K562 (cell line): ENCODE measurements around the gene SPATS2. TPM values are rescaled to one million over a fixed set of nuclear protein-coding genes. Genes with fewer than 3 reads are reported as not detected.

ENCODE experiments used
- HMGN3 ChIP-seq: IDR thresholded peaks from 2 replicates; pipeline ENCODE4 v1.6.1; 2011; ENCODE audit warnings: borderline replicate concordance, low read depth, mild to moderate bottlenecking, mixed read lengths, low read length; ENCODE audit not compliant: insufficient read length; ENCODE audit errors: extremely low read depth
- MAX ChIP-seq: sonication (generic); formaldehyde crosslinking; IDR thresholded peaks from 2 replicates; pipeline ENCODE4 v1.9.0; 2022; ENCODE audit warnings: mild to moderate bottlenecking, missing genetic modification reagents
- MYNN ChIP-seq, 2 experiments: sonication (generic); formaldehyde crosslinking in 1 of 2; IDR thresholded peaks; 2 replicates each; pipeline versions ENCODE4 v1.5.0 to v1.6.1; 2016 to 2020; ENCODE audit warnings: antibody characterized with exemption in 1 of 2, missing genetic modification reagents in 1 of 2
- PRPF4 ChIP-seq: fragments of 200-400 bp; formaldehyde crosslinking; IDR thresholded peaks from one replicate; pipeline ENCODE4 v1.6.1; 2017; ENCODE audit warnings: low read length, low read depth, mild to moderate bottlenecking; ENCODE audit not compliant: insufficient read depth, poor library complexity, severe bottlenecking
- PTTG1 ChIP-seq: fragments of 450-650 bp; IDR thresholded peaks from 2 replicates; pipeline ENCODE4 v1.6.1; 2016; ENCODE audit warnings: low read depth, mild to moderate bottlenecking, missing genetic modification characterization, missing compliant biosample characterization
- ZNF224 ChIP-seq: sonication (generic); formaldehyde crosslinking; IDR thresholded peaks from 2 replicates; pipeline ENCODE4 v1.8.0; 2022; ENCODE audit warnings: mild to moderate bottlenecking, missing genetic modification reagents
- ZNF589 ChIP-seq: fragments of 200-800 bp; sonication (Bioruptor generic); IDR thresholded peaks from 2 replicates; pipeline ENCODE4 v1.6.1; 2016; ENCODE audit warnings: low read depth, missing genetic modification characterization, missing compliant biosample characterization
- ZNF592 ChIP-seq: fragments of 450-650 bp; IDR thresholded peaks from 2 replicates; pipeline ENCODE4 v1.6.1; 2017; ENCODE audit warnings: antibody characterized with exemption, mild to moderate bottlenecking
- ZNF778 ChIP-seq: fragments of 450-650 bp; formaldehyde crosslinking; IDR thresholded peaks from 2 replicates; pipeline ENCODE4 v1.4.0; 2020; ENCODE audit warnings: mild to moderate bottlenecking, moderate library complexity
- polyA plus RNA-seq, 8 experiments: library from polyadenylated mRNA; depleted of rRNA in 4 of 8; stranded (reverse) in 5 of 8; unstranded in 3 of 8; fragments of >200 nt; fragmentation: Nextera tagmentation in 2 of 8; fragmentation: Illumina TruSeq in 1 of 8; extraction: Ambion mirVana in 2 of 8; extraction: Trizol in 1 of 8; gene quantifications; 2 replicates each; pipeline versions ENCODE4 v1.2.1 to v1.2.3, GENCODE V29; 2011 to 2014; ENCODE audit warnings: inconsistent platforms in 1 of 8, missing spikeins in 1 of 8
- total RNA-seq, 7 experiments: library from RNA; depleted of rRNA in 6 of 7; stranded (reverse); fragments of >200 nt in 6 of 7; fragmentation: Illumina TruSeq in 2 of 7; extraction: Trizol in 2 of 7; gene quantifications; 2 replicates each; pipeline versions ENCODE4 v1.2.1 to v1.2.3, GENCODE V29; 2011 to 2021; ENCODE audit warnings: low replicate concordance in 1 of 7
- TF ChIP-seq, protein P1 (sequence below): fragments of 250-450 bp; sonication (Bioruptor Pico); IDR thresholded peaks from 2 replicates; pipeline ENCODE4 v1.4.0; 2020; ENCODE audit warnings: mild to moderate bottlenecking, moderate library complexity
- TF ChIP-seq, protein P2 (sequence below): IDR thresholded peaks from 2 replicates; pipeline ENCODE4 v1.6.1; 2016; ENCODE audit warnings: missing genetic modification characterization, missing compliant biosample characterization
- TF ChIP-seq, protein P3 (sequence below): fragments of 250-450 bp; sonication (Bioruptor Pico); IDR thresholded peaks from 2 replicates; pipeline ENCODE4 v1.4.0; 2020; ENCODE audit warnings: borderline replicate concordance

The SPATS2 gene
- total and polyA plus RNA-seq, 9 of the 15 experiments (the other 6 are each of a cell fraction or from before 2014, with no cell fraction given), result 5.4 to 48.2 (median 17.5) TPM

- TF ChIP-seq ZNF592 (no peak), PRPF4 (no peak), PTTG1 (tag) (no peak), HMGN3 (no peak), ZNF778 (no peak), ZNF224 (CRISPR knock-in tag) (no peak), MAX (CRISPR knock-in tag) (no peak), MYNN (IDR thresholded peaks at IDR 0.05) (no peak), MYNN (CRISPR knock-in tag; IDR thresholded peaks at IDR 0.05) (no peak), ZNF589 (CRISPR knock-in tag) (0 out of 2 replicates have a peak, but pooled peaks have one; percentile 22)
- TF ChIP-seq, protein P1, sequence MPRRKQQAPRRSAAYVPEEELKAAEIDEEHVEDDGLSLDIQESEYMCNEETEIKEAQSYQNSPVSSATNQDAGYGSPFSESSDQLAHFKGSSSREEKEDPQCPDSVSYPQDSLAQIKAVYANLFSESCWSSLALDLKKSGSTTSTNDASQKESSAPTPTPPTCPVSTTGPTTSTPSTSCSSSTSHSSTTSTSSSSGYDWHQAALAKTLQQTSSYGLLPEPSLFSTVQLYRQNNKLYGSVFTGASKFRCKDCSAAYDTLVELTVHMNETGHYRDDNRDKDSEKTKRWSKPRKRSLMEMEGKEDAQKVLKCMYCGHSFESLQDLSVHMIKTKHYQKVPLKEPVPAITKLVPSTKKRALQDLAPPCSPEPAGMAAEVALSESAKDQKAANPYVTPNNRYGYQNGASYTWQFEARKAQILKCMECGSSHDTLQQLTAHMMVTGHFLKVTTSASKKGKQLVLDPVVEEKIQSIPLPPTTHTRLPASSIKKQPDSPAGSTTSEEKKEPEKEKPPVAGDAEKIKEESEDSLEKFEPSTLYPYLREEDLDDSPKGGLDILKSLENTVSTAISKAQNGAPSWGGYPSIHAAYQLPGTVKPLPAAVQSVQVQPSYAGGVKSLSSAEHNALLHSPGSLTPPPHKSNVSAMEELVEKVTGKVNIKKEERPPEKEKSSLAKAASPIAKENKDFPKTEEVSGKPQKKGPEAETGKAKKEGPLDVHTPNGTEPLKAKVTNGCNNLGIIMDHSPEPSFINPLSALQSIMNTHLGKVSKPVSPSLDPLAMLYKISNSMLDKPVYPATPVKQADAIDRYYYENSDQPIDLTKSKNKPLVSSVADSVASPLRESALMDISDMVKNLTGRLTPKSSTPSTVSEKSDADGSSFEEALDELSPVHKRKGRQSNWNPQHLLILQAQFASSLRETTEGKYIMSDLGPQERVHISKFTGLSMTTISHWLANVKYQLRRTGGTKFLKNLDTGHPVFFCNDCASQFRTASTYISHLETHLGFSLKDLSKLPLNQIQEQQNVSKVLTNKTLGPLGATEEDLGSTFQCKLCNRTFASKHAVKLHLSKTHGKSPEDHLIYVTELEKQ (CRISPR knock-in tag), result no peak
- TF ChIP-seq, protein P2, sequence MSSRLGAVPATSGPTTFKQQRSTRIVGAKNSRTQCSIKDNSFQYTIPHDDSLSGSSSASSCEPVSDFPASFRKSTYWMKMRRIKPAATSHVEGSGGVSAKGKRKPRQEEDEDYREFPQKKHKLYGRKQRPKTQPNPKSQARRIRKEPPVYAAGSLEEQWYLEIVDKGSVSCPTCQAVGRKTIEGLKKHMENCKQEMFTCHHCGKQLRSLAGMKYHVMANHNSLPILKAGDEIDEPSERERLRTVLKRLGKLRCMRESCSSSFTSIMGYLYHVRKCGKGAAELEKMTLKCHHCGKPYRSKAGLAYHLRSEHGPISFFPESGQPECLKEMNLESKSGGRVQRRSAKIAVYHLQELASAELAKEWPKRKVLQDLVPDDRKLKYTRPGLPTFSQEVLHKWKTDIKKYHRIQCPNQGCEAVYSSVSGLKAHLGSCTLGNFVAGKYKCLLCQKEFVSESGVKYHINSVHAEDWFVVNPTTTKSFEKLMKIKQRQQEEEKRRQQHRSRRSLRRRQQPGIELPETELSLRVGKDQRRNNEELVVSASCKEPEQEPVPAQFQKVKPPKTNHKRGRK, result no peak
- TF ChIP-seq, protein P3, sequence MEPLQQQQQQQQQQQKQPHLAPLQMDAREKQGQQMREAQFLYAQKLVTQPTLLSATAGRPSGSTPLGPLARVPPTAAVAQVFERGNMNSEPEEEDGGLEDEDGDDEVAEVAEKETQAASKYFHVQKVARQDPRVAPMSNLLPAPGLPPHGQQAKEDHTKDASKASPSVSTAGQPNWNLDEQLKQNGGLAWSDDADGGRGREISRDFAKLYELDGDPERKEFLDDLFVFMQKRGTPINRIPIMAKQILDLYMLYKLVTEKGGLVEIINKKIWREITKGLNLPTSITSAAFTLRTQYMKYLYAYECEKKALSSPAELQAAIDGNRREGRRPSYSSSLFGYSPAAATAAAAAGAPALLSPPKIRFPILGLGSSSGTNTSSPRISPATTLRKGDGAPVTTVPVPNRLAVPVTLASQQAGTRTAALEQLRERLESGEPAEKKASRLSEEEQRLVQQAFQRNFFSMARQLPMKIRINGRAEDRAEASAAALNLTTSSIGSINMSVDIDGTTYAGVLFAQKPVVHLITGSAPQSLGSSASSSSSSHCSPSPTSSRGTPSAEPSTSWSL (CRISPR knock-in tag), result no peak
Measured at GRCh38 chr12:49400304-49400703, 33.0 kb downstream of the SPATS2 start (continued).
